GM21576 (cell line): ENCODE results near the gene GNAS.

Source experiments
- ATAC-seq: cut with Tn5 transposase; IDR thresholded peaks from one replicate; pipeline ENCODE4 v1.9.1; 2021; ENCODE audit warnings: mild to moderate bottlenecking, moderate library complexity; ENCODE audit not compliant: unreplicated experiment

GNAS gene

DNA sequence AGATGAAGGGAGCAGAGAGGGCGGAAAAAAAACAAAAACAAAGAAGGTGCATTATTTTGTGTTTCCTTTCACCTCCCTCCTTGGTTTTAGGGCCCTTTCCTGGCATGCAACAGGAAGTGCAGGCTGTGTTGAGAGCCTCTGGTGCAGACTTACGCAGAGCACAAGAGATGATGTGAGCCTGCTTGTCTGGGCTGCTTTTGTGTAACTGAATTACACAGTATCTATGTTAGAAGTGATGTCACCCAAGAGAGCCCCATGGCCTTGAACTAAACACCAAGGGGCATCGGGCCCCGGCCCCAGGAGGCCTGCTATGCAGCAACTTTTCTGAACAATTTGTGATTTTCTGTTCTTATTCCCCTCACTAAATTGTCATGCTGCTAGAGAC is 25.5 kb downstream of the GNAS start:
- no peak for ATAC-seq

GRCh38 chr20:58878399-58878798 is 25.9 kb downstream of the GNAS start:
- ATAC-seq, result no peak

GRCh38 chr20:58880441-58880840 is 27.9 kb downstream of the GNAS start:
- ATAC-seq, result no peak

DNA sequence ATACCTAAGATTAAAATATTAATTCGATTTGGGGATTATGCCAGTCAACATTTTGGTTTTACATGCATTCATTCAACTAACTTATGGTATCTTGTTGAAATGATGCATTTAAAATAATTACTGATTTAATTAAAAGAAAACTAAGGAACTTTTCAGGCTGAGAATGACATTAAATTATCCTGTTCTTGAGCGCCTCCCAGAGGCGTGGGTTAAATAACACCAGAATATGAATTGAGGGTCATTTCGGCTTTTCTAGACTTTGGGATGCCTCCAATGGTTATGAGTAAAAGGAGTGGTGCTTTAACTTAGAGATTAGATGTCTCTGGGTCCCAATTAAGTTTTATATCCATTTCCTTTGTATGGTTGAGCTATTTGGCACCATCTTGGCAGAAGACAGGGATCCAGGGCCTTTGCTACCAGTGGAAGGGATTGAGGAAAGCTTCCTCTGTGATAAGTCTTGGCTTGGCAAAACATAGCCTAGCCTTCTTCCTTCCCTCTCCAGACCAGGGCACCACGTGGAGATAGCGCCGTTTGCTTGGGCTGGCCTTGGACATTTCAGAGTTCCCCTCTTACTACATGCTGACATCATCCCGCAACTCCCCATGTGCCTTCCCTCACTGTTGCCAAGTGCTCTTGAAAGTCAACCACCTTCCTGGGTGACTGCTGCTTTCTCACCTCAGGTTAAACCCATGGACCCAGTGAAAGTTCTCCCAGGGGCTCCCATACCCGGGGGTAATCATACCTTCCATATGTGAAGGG is 28.7 kb downstream of the GNAS start:
- no peak for ATAC-seq

GRCh38 chr20:58882704-58883089 is 30.2 kb downstream of the GNAS start:
- ATAC-seq, result no peak

DNA sequence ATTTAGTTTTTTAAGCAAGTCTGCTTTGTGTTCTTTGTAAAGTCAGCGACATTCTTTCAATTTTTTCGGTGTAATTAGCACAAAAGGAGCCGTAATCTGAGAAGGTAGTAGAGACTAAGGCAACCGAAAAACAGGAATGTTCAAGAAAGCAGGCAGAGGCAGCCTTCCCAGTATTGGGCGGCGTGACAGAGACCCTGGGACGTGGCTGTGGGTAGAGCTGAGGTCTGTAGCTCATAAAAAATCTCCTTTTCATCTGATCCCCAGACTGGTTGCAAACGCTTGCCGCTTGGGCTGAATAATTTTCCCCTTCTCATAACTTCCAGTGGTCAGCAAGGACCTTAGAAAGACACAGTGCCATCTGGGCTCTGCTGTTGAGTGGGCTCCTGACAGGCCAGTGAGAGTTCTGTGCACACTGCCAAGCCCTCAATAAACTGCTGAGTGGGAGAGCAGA is 30.8 kb downstream of the GNAS start:
- no peak for ATAC-seq

DNA sequence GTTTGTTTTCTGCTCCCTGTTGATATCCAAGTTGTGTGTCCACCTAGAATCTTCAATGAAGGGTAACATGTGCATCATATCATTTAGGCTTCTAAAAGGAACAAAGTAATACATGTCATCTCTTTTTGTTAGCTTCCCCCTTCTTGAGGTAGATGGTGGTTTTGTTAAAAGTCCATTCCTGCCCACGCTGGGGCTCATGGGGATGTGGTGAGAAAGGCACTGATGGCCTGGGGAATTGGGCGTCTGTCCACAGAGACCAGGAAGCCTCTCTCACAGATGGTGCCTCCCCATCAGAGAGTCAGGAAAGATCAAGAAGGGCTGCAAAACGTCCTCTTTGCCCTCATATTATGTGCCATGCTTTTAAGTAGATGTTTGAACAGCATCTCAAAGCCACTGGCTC is 32.5 kb downstream of the GNAS start:
- no peak for ATAC-seq

- ATAC-seq, result no peak
These were observed 34.0 kb downstream of the GNAS start for GRCh38 chr20:58886546-58886945.

GRCh38 chr20:58888103-58888502 is 35.6 kb downstream of the GNAS start:
- ATAC-seq, result no peak

- peak; percentile 34 for ATAC-seq
These were observed 36.2 kb downstream of the GNAS start for GRCh38 chr20:58888521-58889333.

- ATAC-seq, result no peak
These were observed 36.8 kb downstream of the GNAS start for GRCh38 chr20:58889334-58889760.

GRCh38 chr20:58889798-58890517 is 37.4 kb downstream of the GNAS start:
- no peak for ATAC-seq

- ATAC-seq, result no peak
These were observed 38.1 kb downstream of the GNAS start for GRCh38 chr20:58890518-58891085.

DNA sequence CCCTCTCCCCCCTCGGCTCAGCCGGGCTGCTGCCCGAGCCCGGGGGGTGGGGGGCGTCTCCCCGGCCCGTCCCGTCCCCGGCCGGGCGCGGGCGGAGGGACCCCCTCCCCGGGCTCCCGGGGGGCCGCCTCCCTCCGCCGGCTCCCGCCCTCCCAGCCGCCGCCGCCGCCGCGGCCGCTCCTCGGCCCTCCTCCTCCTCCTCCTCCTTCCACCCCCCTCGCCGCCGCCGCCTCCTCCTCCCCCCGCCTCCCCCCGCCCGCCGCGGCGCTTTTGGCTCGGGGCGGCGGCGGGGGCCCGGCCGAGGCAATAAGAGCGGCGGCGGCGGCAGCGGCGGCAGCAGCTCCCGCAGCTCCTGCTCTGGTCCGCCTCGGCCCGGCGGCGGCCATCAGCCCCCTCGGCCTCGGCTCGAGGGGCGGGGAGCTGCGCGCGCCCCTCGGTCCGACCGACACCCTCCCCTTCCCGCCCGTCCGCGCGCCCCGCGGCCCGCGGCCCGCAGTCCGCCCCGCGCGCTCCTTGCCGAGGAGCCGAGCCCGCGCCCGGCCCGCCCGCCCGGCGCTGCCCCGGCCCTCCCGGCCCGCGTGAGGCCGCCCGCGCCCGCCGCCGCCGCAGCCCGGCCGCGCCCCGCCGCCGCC is 38.7 kb downstream of the GNAS start:
- no peak for ATAC-seq

- ATAC-seq, result no peak
These were observed 39.2 kb downstream of the GNAS start for GRCh38 chr20:58891718-58892140.

DNA sequence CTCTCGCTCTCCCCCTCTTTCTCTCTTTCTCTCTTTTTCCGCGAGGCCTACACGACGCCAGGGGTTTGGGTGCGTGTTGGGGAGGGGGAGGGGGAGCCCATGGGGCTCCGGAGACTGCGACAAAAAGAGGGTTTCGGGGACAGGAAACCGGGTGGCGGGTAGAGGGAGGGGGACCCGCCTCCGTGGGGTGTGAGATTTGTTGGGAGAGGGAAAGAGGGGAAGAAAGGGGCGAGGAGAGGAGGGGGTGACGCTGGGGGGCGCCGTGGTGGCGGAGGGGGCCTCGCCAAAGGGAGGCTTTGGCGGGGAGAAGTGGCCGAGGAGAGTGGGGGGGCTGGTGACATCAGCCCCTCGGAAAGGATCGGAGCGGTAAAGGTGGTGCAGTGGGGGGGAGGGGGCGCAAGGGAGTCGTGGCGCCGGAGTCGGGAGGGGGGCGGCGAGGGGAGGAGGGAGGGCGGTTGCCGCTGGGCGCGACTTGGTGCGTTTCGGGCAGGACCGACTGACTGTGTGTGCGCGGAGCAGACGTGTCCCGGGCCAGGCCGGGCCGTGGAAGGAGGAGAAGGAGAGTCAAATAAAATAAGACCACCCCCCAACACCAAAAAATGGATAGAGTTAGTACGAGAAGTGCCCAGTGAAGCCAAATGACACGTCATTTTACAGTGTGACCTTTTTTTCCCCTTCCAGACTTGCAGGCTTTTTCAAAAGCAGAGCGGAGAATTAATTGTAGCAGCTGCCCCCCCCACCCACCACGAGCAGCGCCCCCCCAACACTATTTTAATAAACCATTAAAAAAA is 39.8 kb downstream of the GNAS start:
- ATAC-seq, result no peak

GRCh38 chr20:58892932-58893224 is 40.4 kb downstream of the GNAS start:
- ATAC-seq, result no peak

DNA sequence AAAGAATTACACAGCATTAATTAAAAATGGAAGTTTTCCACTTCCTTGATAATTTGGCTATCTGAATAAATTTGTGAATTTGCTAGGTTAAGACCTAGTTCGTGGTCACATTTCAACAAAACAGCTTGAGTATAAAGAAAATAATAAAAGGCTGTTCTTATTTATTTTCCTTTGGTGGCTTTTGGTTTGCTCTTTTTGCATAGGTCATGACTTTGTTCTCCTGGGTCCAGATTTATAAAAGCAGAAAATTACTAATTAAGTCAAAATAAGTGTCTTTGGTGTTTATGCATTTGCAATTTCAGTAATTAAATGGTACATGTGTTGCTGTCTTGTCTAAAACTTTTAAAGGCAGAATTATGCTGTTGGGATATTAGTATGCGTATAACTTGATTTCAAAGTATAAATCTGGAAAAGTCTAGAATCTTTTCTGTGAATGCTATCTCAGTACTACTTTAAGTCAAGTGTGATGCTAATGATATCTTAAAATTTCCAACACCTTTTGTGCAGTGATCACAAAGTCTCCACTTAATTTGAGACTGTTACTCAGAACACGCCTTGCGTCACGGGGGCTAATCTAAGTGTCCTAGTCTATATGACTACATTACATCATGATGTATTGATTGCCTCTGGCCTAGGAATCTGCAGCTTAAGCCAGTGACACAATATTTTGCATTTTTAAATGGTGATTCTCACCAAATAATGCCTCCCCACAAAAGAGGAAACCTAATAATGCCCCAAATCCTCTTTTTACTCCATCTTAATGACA is 41.0 kb downstream of the GNAS start:
- no peak for ATAC-seq

- ATAC-seq, result no peak
These were observed 42.3 kb downstream of the GNAS start for GRCh38 chr20:58894652-58895447.
